ENCODE results near the gene LILRA5.
"Not testable (repeated sequence)": the region's sequence is repeated elsewhere in the genome, so short reads cannot be mapped to it uniquely, and the experiment has no call there.

Gene LILRA5

DNA sequence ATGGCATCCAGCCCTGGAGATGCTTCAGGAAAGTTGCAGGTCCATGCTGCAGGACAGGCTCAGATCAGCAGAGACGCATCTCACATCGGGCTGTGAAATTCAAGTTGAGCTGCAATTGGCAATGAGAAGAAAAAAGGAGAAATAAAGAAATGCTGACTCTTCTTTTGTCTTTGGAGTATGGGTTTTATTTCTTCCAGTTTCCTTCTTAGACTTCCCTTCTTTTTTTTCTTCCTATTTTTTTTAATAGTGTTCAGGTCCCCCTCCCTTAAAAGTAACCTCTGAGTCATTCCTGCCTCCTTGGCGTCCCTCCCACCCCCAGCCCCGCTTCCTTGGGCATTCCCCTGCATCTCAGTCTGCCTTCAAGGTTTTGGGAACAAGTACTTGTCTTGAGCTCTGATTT, 41.4 kb downstream of the LILRA5 start:
- DNase-seq = not testable (repeated sequence)

DNA sequence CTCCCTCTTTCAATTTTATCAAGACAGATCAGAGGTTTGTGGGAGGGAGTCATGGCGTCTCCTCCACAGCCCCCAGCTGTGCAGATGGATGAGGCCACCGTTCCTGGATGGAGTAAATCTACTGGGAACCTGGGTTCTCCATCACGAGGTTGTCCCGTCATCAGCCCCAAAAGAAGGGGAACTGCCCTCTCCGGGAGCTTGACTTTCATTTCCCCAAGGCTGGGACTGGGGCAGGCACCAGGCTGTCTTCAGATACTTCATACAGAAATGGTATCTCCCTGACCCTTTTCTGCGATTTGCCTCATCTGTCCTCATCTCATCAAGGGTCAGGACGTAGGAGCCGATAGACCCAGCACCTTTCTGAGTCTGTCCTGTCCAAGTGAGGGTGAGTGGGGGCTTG, 41.9 kb downstream of the LILRA5 start:
- DNase-seq = no peak

DNA sequence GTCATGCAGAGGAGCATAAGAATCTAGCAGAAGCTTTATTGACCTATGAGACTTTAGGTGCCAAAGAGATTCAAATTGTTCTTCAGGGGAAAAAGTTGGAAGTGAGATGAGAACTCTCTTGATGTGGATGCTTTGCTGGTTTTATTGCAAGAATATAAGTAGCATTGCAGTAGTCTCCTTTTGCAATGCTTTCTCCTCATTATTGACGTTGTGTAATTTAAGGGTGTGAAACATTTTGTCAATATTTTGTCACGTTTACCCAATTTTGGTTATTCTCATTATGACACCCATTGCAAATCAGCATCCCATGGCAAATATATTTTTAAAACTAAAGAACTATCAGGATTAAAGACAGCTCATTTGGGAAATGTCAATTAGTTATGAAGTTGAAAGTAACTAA, 44.0 kb downstream of the LILRA5 start:
- DNase-seq = no peak

DNA sequence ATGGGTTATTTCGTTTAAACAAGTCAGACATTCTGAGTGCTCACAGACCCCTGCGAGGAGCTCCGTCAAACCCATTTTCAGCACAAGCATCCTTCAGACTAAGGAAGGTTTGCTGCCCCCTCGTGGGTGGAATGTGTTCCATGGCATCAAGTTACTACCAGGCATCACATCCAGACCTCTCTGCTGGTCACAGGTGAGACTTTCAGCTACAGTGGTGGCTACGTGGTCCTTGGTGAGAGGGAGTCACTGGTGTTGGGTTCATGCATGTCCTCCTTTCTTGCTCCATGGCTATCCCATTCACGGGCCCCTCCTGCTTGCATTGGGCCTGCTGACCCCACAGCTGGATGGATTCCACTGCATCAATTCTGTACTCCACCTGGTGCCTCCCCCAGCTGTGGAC, 46.8 kb downstream of the LILRA5 start:
- DNase-seq = peak; percentile 88

DNA sequence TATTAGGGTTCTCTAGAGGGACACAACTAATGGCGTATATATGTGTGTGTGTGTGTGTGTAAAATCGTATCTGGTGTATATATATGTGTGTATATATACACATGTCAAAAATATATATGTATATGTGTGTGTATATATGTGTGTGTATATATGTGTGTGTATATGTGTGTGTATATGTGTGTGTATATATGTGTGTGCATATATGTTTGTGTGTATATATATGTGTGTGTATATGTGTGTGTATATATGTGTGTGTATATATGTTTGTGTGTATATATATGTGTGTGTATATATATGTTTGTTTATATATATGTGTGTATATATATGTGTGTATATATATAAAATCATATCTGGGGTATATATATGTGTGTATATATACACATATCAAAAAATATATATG, 50.5 kb downstream of the LILRA5 start:
- DNase-seq = no peak

DNA sequence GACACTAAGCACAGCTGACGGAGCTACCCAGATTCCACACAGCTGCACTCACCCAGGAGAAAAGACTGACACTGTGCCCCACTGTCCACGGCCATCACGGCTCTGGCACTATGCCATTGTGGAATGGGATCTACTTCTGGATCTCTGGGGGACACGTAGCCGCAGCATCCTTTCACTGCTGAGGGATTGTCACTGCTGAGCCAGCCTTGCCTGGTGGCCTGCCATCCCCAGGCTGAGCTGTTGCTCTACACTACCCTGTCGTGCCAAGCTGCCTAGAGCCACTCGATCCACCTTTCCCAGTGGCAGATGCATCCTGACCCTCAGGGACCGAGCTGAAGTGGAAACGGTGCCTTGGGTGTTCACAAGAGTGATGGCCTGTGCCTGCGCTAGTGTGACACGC, 50.9 kb downstream of the LILRA5 start:
- DNase-seq = no peak

DNA sequence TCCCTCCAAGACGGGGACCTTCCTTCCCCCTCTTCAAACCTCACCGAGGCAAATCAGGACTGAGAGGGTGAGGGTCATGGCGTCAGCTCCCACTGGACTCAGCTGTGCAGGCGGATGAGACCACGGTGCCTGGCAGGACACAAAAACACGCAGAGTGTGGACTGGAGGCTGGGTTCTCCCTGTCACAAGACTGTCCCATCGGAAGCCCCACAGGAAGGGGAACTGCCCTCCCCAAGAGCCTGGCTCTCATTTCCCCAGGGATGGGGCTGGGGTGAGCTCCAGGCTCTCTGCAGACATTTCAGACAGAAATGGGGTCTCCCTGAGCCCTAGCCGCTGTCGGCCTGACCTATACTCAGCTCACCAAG, 55.9 kb downstream of the LILRA5 start, which contains the start of gene LILRB5:
TSS of gene LILRB5 (minus strand) at position 158 of the 365 bp plus-strand sequence. CDS start at position 78, 80 bp downstream.
- DNase-seq = no peak

All from stimulated activated CD4-positive, alpha-beta T cell treated with anti-CD3 and anti-CD28 coated beads, Interleukin-15, amount 100 ng/mL, for 24 hours (primary cell).